NCI-H2081 (cell line): ENCODE results near the gene FRMD4B.

Source experiments
- DNase-seq, 2 experiments: peaks; one replicate each; lab custom pipeline; 2025; lab: John Stamatoyannopoulos, UW

FRMD4B gene

DNA sequence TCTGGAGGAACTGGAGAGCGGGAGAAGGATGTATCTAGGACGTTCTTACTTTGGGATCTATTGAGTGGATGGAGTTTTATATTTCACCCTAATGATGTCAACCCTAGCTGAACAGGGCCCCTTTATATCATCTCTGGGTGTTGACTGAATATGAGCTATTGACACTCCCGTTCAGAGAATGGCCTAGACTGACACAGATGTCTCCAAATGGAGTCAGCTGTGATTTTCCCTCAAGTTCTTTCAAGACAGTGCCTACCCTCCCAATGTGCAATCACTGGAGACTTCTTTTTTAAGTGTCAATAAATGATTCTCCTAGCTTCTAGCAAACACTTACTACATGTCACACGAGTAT, 63.8 kb downstream of the FRMD4B start:
- DNase-seq: no peak

DNA sequence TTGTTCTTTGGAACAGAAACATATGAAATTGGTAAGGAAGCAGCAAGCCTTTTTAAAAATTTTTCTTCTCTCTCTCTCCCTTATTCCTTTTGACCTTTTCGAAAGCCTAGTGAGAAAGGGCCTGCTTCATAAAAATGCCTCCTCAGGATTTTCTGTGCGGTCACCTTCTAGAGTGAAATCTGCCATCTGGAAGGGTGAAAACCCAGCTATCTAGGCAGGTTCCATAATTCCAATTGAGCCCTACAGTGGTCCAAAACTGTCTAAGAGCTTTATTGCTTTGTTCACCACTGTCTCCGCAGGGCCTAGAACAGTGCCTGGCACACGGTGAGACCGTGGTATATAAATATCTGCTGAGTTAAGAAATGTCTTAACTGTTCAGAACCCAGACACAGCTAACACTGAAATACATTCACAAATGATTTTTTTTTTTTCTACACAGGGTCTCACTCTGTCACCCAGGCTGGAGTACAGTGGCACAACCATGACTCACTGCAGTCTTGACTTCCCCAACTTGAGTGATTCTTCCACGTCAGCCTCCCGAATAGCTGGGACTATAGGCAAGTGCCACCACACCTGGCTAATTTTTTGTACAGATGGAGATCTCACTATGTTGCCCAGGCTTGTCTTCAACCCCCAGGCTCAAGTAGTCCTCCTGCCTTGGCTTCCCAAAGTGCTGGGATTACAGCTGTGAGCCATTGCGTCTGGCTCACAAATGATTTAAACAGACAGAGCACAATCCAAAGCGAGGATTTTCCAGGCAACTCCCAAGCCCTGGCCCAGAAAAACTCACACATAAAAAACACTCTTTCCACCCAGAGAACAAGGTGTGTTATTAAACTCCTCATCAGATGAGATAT, 64.4 kb downstream of the FRMD4B start:
- DNase-seq: no peak

DNA sequence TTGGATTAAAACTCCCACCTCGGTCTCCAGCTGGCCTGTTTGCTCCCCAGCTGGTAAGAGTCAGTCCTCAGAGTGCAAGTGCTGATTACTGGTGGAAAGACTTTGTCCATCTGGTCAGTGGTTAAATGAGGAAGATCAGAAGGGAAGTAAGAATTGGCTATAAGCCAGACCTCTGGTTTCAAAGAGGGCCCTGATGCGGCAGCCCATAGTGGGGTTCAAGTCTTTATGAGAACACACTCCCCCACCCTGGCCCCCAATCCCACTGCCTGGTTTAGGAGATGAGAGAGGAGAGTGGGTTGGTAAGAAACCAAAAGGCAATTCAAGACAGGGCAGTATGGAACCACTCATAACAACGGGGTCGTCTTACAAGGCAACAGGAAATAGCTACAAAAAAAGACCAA, 65.0 kb downstream of the FRMD4B start:
- no peak for DNase-seq

- DNase-seq: no peak
Observed at GRCh38 chr3:69319652-69320051, 66.2 kb downstream of the FRMD4B start.

GRCh38 chr3:69318410-69318809, 67.5 kb downstream of the FRMD4B start:
- DNase-seq: no peak

- no peak for DNase-seq
Observed at GRCh38 chr3:69313251-69313650, 72.6 kb downstream of the FRMD4B start.

GRCh38 chr3:69309814-69310213, 76.1 kb downstream of the FRMD4B start:
- peak; percentile 0 for DNase-seq

GRCh38 chr3:69306239-69307185, 79.4 kb downstream of the FRMD4B start:
- peak; percentile 46 to 67 for DNase-seq

DNA sequence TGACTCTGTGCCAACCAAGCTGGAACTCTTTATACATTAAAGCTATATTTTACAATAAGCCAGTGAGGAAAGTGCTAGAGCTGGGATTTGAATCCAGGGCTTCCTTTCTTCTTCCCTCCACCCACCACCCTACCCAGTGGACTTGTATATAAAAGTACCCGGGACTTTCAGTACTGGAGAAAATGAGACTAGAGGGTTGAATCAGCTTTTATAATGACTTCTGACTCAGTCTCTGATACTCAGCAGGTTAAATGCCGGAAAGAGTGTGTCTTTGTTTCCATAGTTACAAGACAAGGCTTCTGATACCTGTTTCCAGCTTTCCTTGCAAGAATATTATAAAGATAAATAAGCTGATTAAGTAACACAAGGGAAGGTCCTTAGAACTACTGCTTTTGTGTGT, 80.9 kb downstream of the FRMD4B start:
- DNase-seq: no peak

- no peak for DNase-seq
Observed at GRCh38 chr3:69304396-69304795, 81.5 kb downstream of the FRMD4B start.

- no peak for DNase-seq
Observed at GRCh38 chr3:69300296-69300695, 85.6 kb downstream of the FRMD4B start.

DNA sequence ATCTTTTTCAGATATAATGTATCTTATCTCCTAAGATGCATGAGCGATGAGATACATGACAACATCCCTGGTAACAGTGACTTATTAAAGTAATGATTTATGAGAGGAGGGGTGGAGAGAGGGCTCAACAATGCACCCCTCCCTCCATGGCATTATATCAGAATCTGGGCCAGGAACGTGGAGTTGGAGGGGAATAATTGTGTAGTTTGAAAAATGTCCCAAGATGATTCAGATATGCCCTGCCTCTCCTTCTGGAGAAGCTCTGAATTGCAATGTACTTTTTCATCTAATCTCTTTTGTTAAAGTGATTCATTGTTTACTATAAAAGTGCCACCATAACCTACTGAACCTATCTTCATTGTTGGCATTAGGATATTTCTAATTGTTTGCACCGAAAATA, 86.5 kb downstream of the FRMD4B start:
- no peak for DNase-seq

DNA sequence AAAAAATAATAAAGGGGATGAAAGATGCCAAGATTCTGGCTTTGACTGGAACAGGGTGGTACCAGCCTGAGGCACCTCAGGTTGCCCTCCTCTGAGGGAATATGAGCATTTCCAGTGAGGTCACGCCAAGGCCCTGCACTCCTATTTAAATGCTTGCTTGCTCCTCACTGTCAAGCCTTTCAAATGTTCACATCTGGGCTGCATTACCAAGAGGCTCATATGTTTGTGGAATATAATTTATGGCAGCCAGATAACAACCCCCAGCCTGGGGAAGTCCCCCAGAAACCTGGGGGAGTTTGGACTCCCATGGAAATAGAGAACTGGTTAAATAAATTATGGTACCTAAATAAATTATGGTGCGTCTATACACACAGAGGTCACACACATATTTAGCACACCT, 88.4 kb downstream of the FRMD4B start:
- DNase-seq: no peak

- no peak for DNase-seq
Observed at GRCh38 chr3:69296995-69297394, 88.9 kb downstream of the FRMD4B start.

DNA sequence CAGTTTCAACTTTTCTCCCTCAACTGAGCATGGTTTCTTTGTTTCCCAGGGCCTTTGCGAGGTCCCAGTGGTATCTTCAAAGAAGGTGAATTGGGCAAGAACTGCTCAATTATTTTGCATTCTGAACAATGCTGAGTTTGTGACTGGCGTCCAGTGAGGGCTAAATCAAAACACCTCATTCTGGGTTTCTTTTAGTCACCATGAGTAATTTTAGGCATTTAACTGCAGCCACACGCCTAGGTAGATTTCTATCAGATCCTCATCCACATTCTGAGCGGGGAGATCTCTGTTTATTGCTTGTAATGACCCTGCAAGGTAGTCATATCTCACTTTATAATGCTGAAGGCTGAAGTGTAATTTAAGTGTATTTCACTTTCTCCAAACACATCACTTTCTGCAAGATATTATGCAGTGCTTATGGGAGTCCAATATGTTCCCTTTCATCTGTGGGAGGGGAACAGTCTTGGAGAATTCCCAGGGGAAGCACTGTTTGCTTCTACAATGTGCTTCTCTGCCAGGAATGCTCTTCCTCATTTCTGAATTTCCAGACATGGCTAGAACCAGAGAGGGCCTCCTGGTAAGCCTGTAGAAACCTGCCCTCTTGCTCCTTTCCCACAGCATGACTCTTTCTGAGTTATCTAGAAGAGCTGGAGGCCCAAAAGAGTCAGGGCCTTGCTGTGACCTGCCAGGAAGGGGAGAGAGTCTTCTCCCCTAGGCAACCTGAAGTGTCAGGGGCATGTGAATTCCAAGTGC, 91.7 kb downstream of the FRMD4B start:
- no peak for DNase-seq

DNA sequence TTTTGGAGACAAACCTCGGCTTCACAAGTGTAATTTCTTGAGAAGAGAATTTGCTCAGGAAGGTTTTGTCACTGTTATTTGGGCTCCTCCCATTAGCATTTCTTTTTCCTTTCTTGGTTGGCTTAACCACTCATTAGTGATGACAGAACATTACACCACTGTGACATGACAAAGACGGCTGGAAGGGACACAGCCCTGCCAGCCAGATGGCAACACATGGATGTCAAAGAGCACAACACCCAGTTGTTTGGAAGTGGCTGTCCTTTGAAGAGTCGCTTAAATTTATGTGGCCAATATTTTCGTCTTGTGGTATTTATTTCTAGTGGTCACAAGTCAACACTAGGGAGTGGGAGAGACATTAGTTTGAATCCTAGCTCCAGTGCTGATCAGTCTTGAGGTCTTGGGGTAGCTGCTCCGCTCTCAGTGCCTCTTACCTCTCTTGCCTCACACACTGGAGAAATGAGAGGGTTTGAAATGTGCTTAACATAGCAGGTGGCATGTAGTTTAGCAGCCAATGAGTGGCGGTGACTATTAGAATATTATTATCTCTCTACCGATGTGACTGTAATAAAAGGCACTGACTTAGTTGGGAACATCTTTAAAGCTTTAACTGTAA, 92.8 kb downstream of the FRMD4B start:
- no peak for DNase-seq

DNA sequence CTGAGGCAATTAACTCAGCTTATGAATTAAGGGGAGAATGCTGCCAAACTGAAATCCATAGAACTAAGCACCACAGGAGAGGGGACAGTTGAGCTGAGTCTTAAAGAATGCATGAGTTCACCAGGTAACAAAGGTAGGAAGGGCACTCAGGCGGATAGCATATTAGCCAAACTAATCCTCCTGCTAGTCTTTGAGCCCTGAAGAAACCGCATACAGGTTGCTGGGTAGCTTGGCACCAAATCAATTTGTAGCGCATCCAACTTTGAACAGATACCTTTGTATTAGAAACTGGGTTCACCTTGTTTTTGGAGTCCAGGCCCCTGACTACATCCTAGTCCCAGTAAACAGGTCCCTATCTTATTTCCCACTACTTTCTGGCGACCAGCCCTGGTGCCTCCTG, 93.7 kb downstream of the FRMD4B start:
- DNase-seq: no peak

DNA sequence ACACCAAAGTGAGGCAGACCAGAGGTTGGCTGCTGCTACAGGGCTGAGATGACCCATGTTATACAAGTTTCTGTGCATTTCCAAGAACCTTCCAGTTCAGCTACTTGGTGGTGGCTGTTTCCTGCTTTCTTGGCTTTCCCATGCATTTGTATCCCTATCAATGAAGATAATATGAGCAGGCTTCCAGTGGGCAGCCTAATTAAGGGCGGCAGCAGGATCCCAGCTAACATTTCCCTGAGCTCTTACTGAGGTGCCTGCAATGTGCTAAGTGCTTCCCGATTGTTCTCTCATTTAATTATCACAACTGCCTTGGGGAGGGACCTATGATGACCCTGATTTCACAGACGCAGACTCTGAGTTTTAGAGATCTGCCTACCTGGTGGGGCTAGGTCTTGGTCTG, 95.5 kb downstream of the FRMD4B start:
- no peak for DNase-seq

DNA sequence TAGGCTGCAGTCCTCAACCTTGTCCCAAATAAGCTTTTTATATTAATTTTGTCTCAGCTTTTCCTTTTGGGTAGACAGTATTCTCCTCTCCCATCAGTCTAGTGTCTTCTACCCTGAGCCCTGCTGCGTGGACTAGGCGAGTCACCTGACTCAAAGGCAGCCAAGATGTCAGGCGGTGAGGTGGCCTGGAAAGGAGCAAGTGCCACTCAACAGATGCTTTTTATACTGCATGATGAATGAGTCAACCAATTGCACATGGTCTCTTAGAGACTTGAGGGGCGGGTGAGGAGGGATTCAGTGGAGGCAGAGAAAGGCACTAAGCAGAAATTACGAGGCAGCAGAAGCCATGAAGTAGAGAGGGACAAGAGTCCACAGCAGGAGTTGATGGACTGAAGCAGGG, 95.9 kb downstream of the FRMD4B start:
- DNase-seq: no peak

- peak in 1 of 2 experiments; percentile 17 for DNase-seq
Observed at GRCh38 chr3:69288161-69288895, 97.6 kb downstream of the FRMD4B start.

GRCh38 chr3:69283913-69284611, 101.8 kb downstream of the FRMD4B start:
- DNase-seq: no peak
